Muscle layer of duodenum (tissue), 2 donors: ENCODE results near the gene LUZP1.

ENCODE experiments used
- H3K27ac ChIP-seq: one replicate; pipeline ENCODE4 v1.7.0; 2013; ENCODE audit warnings: mild to moderate bottlenecking, low read length
- H3K27me3 ChIP-seq: one replicate; pipeline ENCODE4 v1.7.0; 2013; ENCODE audit warnings: low read depth, mild to moderate bottlenecking, control low read depth, low read length
- H3K36me3 ChIP-seq, 2 donors: one replicate each; pipeline ENCODE4 v1.7.0; 2013; ENCODE audit warnings: low read length in 2 of 2, control low read depth in 1 of 2, mild to moderate bottlenecking in 1 of 2; ENCODE audit not compliant: insufficient read depth in 2 of 2, control insufficient read depth in 1 of 2
- H3K4me1 ChIP-seq, 2 donors: one replicate each; pipeline ENCODE4 v1.7.0; 2013; ENCODE audit warnings: low read length in 2 of 2, mild to moderate bottlenecking in 2 of 2, control low read depth in 1 of 2, moderate library complexity in 1 of 2; ENCODE audit not compliant: insufficient read depth in 2 of 2, control insufficient read depth in 1 of 2
- H3K4me3 ChIP-seq, 2 donors: one replicate each; pipeline ENCODE4 v1.7.0; 2013; ENCODE audit warnings: low read length in 2 of 2, low read depth in 1 of 2, mild to moderate bottlenecking in 1 of 2
- H3K9me3 ChIP-seq, 2 donors: one replicate each; pipeline ENCODE4 v1.7.0; 2013; ENCODE audit warnings: low read length in 2 of 2, control low read depth in 1 of 2, mild to moderate bottlenecking in 1 of 2; ENCODE audit not compliant: control insufficient read depth in 1 of 2
- donor health status: healthy.

Gene LUZP1

GRCh38 chr1:23185381-23185780 is 16.7 kb upstream of the LUZP1 start:
- no peaks in the 10 kb centered on the region for H3K9me3 ChIP-seq
- no peaks in the 10 kb centered on the region for H3K36me3 ChIP-seq
- no peak overlapping the region for H3K4me3 ChIP-seq

GRCh38 chr1:23184212-23184934 is 15.7 kb upstream of the LUZP1 start:
- Histone ChIP-seq H3K9me3 (no peaks in the 10 kb centered on the region), H3K36me3 (no peaks in the 10 kb centered on the region), H3K27ac (no peak overlapping the region), H3K4me3 (peak overlapping the region; percentile 35 to 59), H3K27me3 (no peaks in the 10 kb centered on the region), H3K4me1 (no peaks in the 10 kb centered on the region)

More at GRCh38 chr1:23185381-23185780, 16.7 kb upstream of the LUZP1 start:
- Histone ChIP-seq H3K27ac (no peak overlapping the region), H3K4me1 (no peaks in the 10 kb centered on the region), H3K27me3 (no peaks in the 10 kb centered on the region)

GRCh38 chr1:23179862-23180261 is 11.2 kb upstream of the LUZP1 start:
- Histone ChIP-seq H3K9me3 (no peaks in the 10 kb centered on the region), H3K36me3 (no peaks in the 10 kb centered on the region), H3K27me3 (no peaks in the 10 kb centered on the region), H3K4me3 (no peak overlapping the region), H3K27ac (no peak overlapping the region), H3K4me1 (peaks cover 5 to 15% of the 10 kb centered on the region in 2 donors)

- no peaks in the 10 kb centered on the region for H3K27me3 ChIP-seq
- H3K4me3 ChIP-seq, result no peak overlapping the region
- H3K9me3 ChIP-seq, result no peaks in the 10 kb centered on the region
- no peaks in the 10 kb centered on the region for H3K36me3 ChIP-seq
- H3K27ac ChIP-seq, result no peak overlapping the region
- H3K4me1 ChIP-seq, result peaks cover 5 to 15% of the 10 kb centered on the region in 2 donors
Observed at GRCh38 chr1:23178950-23179349, 10.3 kb upstream of the LUZP1 start.

- Histone ChIP-seq H3K36me3 (no peaks in the 10 kb centered on the region), H3K4me3 (peak overlapping the region; percentile 49 to 68), H3K9me3 (no peaks in the 10 kb centered on the region), H3K27me3 (no peaks in the 10 kb centered on the region), H3K27ac (peak overlapping the region; percentile 90), H3K4me1 (peaks cover 5 to 15% of the 10 kb centered on the region in 2 donors)
Observed at GRCh38 chr1:23178414-23178813, 9.8 kb upstream of the LUZP1 start.

GRCh38 chr1:23177438-23178380 is 9.1 kb upstream of the LUZP1 start:
- Histone ChIP-seq H3K4me3 (peak overlapping the region; percentile 49 to 68), H3K27me3 (no peaks in the 10 kb centered on the region), H3K36me3 (no peaks in the 10 kb centered on the region), H3K4me1 (peaks cover 5 to 15% of the 10 kb centered on the region in 2 donors), H3K9me3 (no peaks in the 10 kb centered on the region), H3K27ac (peak overlapping the region; percentile 90)

GRCh38 chr1:23177031-23177430 is 8.4 kb upstream of the LUZP1 start:
- Histone ChIP-seq H3K9me3 (no peaks in the 10 kb centered on the region), H3K4me1 (peaks cover 5 to 15% of the 10 kb centered on the region in 2 donors), H3K27me3 (no peaks in the 10 kb centered on the region), H3K36me3 (no peaks in the 10 kb centered on the region), H3K4me3 (peak overlapping the region; percentile 49 to 68), H3K27ac (peak overlapping the region; percentile 46)

GRCh38 chr1:23174426-23175110 is 5.9 kb upstream of the LUZP1 start:
- H3K27me3 ChIP-seq, result no peaks in the 10 kb centered on the region
- no peak overlapping the region for H3K4me3 ChIP-seq
- H3K9me3 ChIP-seq, result no peaks in the 10 kb centered on the region
- H3K36me3 ChIP-seq, result no peaks in the 10 kb centered on the region
- H3K27ac ChIP-seq, result no peak overlapping the region
- peaks cover 11 to 18% of the 10 kb centered on the region in 2 donors for H3K4me1 ChIP-seq

GRCh38 chr1:23171181-23171755 is 2.6 kb upstream of the LUZP1 start:
- peaks cover 9 to 18% of the 10 kb centered on the region in 2 donors for H3K4me1 ChIP-seq
- no peak overlapping the region for H3K4me3 ChIP-seq
- no peaks in the 10 kb centered on the region for H3K27me3 ChIP-seq
- H3K9me3 ChIP-seq, result no peaks in the 10 kb centered on the region
- H3K36me3 ChIP-seq, result no peaks in the 10 kb centered on the region
- H3K27ac ChIP-seq, result no peak overlapping the region

- Histone ChIP-seq H3K27ac (peak overlapping the region; percentile 67), H3K4me1 (peaks cover 9 to 18% of the 10 kb centered on the region in 2 donors), H3K4me3 (peak overlapping the region in 1 of 2 donors; percentile 69)
Observed at GRCh38 chr1:23169727-23170335, 1.2 kb upstream of the LUZP1 start.

More at GRCh38 chr1:23169727-23170335, 1.2 kb upstream of the LUZP1 start:
- no peaks in the 10 kb centered on the region for H3K36me3 ChIP-seq
- H3K27me3 ChIP-seq, result no peaks in the 10 kb centered on the region
- no peaks in the 10 kb centered on the region for H3K9me3 ChIP-seq
